ENCODE measurements around the gene NOTCH3.

Gene NOTCH3

GRCh38 chr19:15247107-15248014 is 46.6 kb upstream of the NOTCH3 start:
- Histone ChIP-seq H3K27me3 (replicated peaks; ENCODE audit: insufficient read depth, low read length) (no peaks in the 10 kb centered on the region), H2AFZ (ENCODE audit: low read length) (no peak overlapping the region), H3K79me2 (ENCODE audit: low read length) (peaks cover 25% of the 10 kb centered on the region), H3K27ac (ENCODE audit: low read length) (no peak overlapping the region), H3K36me3 (replicated peaks; ENCODE audit: insufficient read depth, low read length) (peaks cover 6% of the 10 kb centered on the region; the same call in 1 of the 2 replicates), H4K20me1 (ENCODE audit: insufficient read depth, low read length) (no peaks in the 10 kb centered on the region), H3K9me2 (replicated peaks; ENCODE audit: insufficient read depth, low read length) (no peaks in the 10 kb centered on the region), H3K4me3 (ENCODE audit: low read length) (no peak overlapping the region), H3K4me1 (ENCODE audit: low read length) (no peaks in the 10 kb centered on the region), H3K4me2 (ENCODE audit: low read depth, low read length) (no peak overlapping the region), H3F3A (ENCODE audit: insufficient read depth, low read length) (no peaks in the 10 kb centered on the region), H3K9me3 (replicated peaks; ENCODE audit: insufficient read depth, low read length) (no peaks in the 10 kb centered on the region), H3K9ac (ENCODE audit: low read length) (no peak overlapping the region)
- TF ChIP-seq EZH2phosphoT487 (IDR thresholded peaks at IDR 0.05; ENCODE audit: low read length), result no peak
- no peak for TF ChIP-seq CTCF (IDR thresholded peaks at IDR 0.05; ENCODE audit: low read length)
- TF ChIP-seq EZH2 (optimal IDR thresholded peaks at IDR 0.05; ENCODE audit: low read depth, low read length), result no peak
- no peak for DNase-seq

- H3K9me2 ChIP-seq (replicated peaks; ENCODE audit: insufficient read depth, low read length), result no peaks in the 10 kb centered on the region
- no peak overlapping the region for H3K27ac ChIP-seq (ENCODE audit: low read length)
- H4K20me1 ChIP-seq (ENCODE audit: insufficient read depth, low read length), result no peaks in the 10 kb centered on the region
Measured at GRCh38 chr19:15246198-15246481, 45.3 kb upstream of the NOTCH3 start.

GRCh38 chr19:15245370-15246197 is 44.8 kb upstream of the NOTCH3 start:
- Histone ChIP-seq H3K79me2 (ENCODE audit: low read length) (peaks cover 11% of the 10 kb centered on the region), H3K27ac (ENCODE audit: low read length) (no peak overlapping the region), H3K9ac (ENCODE audit: low read length) (no peak overlapping the region)

More at GRCh38 chr19:15246198-15246481, 45.3 kb upstream of the NOTCH3 start:
- no peaks in the 10 kb centered on the region for H3K4me1 ChIP-seq (ENCODE audit: low read length)
- H3K36me3 ChIP-seq (replicated peaks; ENCODE audit: insufficient read depth, low read length), result peaks cover 6% of the 10 kb centered on the region; the same call in 1 of the 2 replicates
- no peak for TF ChIP-seq CTCF (IDR thresholded peaks at IDR 0.05; ENCODE audit: low read length)
- TF ChIP-seq EZH2 (optimal IDR thresholded peaks at IDR 0.05; ENCODE audit: low read depth, low read length), result no peak
- no peak for TF ChIP-seq EZH2phosphoT487 (IDR thresholded peaks at IDR 0.05; ENCODE audit: low read length)
- no peaks in the 10 kb centered on the region for H3K27me3 ChIP-seq (replicated peaks; ENCODE audit: insufficient read depth, low read length)
- no peak overlapping the region for H3K4me3 ChIP-seq (ENCODE audit: low read length)
- H3F3A ChIP-seq (ENCODE audit: insufficient read depth, low read length), result no peaks in the 10 kb centered on the region
- no peak for DNase-seq
- no peak overlapping the region for H2AFZ ChIP-seq (ENCODE audit: low read length)
- H3K79me2 ChIP-seq (ENCODE audit: low read length), result peaks cover 17% of the 10 kb centered on the region
- H3K4me2 ChIP-seq (ENCODE audit: low read depth, low read length), result no peak overlapping the region
- no peak overlapping the region for H3K9ac ChIP-seq (ENCODE audit: low read length)
- no peaks in the 10 kb centered on the region for H3K9me3 ChIP-seq (replicated peaks; ENCODE audit: insufficient read depth, low read length)

More at GRCh38 chr19:15245370-15246197, 44.8 kb upstream of the NOTCH3 start:
- H3F3A ChIP-seq (ENCODE audit: insufficient read depth, low read length), result no peaks in the 10 kb centered on the region
- no peaks in the 10 kb centered on the region for H3K9me2 ChIP-seq (replicated peaks; ENCODE audit: insufficient read depth, low read length)
- no peak overlapping the region for H3K4me2 ChIP-seq (ENCODE audit: low read depth, low read length)
- no peaks in the 10 kb centered on the region for H3K9me3 ChIP-seq (replicated peaks; ENCODE audit: insufficient read depth, low read length)
- TF ChIP-seq CTCF (IDR thresholded peaks at IDR 0.05; ENCODE audit: low read length) (no peak), EZH2 (optimal IDR thresholded peaks at IDR 0.05; ENCODE audit: low read depth, low read length) (no peak), EZH2phosphoT487 (IDR thresholded peaks at IDR 0.05; ENCODE audit: low read length) (no peak)
- DNase-seq, result no peak
- H3K27me3 ChIP-seq (replicated peaks; ENCODE audit: insufficient read depth, low read length), result no peaks in the 10 kb centered on the region
- no peaks in the 10 kb centered on the region for H3K4me1 ChIP-seq (ENCODE audit: low read length)
- no peak overlapping the region for H2AFZ ChIP-seq (ENCODE audit: low read length)
- no peaks in the 10 kb centered on the region for H4K20me1 ChIP-seq (ENCODE audit: insufficient read depth, low read length)
- H3K36me3 ChIP-seq (replicated peaks; ENCODE audit: insufficient read depth, low read length), result peaks cover 6% of the 10 kb centered on the region; the same call in 1 of the 2 replicates
- H3K4me3 ChIP-seq (ENCODE audit: low read length), result no peak overlapping the region

Measured in MM.1S (cell line).